GM12801 (cell line): ENCODE measurements around the gene PLCXD1.

ENCODE experiments used
- TF ChIP-seq, protein P1 (sequence below): IDR thresholded peaks from one replicate; pipeline ENCODE4 v1.5.1; 2011; ENCODE audit warnings: control low read depth; ENCODE audit not compliant: insufficient read length; ENCODE audit errors: extremely low read depth

The PLCXD1 gene

DNA sequence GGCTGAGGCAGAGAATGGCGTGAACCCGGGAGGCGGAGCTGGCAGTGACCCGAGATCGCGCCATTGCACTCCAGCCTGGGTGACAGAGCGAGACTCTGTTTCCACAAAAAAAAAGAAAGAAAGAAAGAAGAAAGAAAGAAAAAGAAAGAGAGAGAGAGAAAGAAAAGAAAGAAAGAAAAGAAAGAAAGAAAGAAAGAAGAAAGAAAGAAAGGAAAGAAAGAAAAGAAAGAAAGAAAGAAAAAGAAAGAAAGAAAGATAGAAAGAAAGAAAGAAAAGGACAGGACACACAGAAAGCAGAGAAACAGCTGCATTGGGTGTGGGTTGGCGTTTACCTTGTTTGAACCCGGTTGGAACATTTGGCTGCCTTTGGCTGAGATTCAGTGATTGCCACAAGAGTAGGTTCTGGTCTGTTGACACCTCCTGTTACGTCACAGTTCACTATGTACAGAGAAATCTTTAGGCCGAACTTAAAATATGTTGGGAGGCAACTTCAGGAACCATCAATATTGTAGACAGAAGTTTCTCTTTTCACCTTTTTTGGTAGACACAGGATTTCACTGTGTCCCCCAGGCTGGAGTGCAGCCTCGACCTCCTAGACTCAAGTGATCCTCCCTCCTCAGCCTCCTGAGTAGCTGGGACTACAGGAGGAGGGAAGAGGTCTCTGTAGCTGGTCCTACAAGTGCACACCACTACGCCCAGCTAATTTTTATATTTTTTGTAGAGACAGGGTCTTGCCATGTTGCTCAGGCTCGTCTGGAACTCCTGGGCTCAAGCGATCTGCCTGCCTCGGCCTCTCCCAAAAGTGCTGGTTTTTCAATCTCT is 16.3 kb upstream of the PLCXD1 start:
- TF ChIP-seq, protein P1, sequence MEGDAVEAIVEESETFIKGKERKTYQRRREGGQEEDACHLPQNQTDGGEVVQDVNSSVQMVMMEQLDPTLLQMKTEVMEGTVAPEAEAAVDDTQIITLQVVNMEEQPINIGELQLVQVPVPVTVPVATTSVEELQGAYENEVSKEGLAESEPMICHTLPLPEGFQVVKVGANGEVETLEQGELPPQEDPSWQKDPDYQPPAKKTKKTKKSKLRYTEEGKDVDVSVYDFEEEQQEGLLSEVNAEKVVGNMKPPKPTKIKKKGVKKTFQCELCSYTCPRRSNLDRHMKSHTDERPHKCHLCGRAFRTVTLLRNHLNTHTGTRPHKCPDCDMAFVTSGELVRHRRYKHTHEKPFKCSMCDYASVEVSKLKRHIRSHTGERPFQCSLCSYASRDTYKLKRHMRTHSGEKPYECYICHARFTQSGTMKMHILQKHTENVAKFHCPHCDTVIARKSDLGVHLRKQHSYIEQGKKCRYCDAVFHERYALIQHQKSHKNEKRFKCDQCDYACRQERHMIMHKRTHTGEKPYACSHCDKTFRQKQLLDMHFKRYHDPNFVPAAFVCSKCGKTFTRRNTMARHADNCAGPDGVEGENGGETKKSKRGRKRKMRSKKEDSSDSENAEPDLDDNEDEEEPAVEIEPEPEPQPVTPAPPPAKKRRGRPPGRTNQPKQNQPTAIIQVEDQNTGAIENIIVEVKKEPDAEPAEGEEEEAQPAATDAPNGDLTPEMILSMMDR, result no peak

DNA sequence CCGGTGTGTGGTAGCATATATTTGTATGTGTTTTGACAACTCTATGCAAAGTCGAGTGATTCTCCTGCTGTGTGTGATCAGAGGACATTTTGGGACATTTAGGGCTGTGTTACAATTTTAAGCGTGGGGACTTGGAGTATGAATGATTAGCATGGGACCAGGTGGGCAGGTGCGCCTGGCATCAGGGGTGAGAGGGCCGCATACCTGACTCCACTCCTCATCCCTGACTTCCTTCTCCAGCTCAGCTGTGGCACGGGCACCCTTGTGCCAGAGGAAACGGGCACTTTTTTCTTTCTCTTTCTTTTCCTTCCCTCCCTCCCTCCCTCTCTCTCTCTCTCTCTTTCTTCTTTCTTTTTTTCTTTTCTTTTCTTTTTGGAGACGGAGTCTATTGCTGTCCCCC is 15.7 kb upstream of the PLCXD1 start:
- TF ChIP-seq, protein P1, result no peak

DNA sequence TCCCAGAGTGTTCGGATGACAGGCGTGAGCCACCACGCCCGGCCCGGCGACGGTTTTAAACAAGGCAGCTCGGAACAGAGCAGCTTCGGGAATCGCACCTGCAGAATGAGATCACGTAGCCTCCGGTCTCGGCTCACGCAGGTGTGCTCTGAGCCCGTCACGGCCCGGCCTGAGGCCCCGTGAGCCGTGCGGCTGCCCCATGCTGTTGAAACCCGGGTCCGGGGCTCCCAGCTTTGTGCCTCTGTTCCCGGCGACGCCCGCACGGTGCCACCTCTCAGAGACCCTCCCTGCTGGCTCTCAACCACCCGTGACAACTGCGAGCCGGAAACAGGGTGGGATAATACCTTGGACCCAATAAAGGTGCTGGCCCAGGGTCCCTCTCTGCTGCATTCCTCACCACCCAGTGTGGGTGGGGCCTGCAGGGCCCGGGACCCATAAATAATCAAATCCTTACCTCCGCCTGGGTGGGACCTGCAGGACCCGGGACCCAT is 13.4 kb upstream of the PLCXD1 start:
- TF ChIP-seq, protein P1, result no peak

DNA sequence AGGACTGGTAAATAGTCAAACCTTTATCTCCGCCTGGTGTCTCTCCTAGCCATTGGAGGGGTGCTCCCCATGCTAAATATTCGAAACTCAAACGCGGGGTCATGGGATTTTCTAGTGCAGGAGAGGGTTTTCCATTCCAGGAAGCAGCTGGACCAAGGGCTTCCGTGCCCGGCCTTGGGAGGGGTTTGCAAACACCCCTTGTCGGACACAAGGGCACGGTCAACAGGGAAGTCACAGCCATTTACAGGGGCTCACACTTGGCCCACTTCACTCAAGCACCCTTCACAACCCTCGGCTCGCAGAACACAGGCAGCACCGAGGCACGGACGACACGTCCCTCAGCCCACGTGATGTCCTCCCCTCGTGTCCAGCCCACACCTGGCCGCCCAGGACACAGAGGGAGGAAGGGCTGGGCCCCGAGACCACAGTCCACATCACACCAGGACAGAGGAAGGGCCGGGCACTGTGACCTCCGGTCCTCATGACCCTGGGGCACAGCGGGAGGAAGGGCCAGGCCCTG is 10.3 kb upstream of the PLCXD1 start:
- TF ChIP-seq, protein P1, result no peak

DNA sequence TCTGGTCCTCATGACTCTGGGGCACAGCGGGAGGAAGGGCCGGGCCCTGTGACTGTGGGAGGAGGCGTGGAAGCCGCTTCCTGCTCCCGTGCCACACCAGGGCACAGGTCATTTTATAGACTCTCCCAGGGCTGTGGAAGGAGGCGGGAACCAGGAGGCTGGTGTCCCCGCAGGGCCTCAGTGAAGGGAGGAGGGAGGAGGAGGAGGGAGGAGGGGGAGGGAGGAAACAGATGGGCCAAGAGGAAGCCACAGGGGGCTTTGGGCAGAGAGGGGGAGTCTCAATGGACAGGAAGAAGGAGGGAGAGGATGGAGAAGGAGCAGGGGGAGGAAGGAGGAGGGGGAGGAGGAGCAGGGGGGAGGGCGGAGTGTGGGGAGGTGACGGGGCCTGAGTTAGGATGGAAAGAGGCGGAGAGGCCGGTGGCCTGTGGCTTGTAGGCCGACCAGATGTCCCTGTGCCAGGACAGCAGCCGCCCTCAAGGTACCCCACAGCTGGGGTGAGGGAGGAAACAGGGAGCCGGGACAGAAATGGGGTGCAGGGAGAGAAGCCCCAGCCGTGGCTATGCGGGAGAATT is 6.2 kb upstream of the PLCXD1 start:
- TF ChIP-seq, protein P1, result no peak

DNA sequence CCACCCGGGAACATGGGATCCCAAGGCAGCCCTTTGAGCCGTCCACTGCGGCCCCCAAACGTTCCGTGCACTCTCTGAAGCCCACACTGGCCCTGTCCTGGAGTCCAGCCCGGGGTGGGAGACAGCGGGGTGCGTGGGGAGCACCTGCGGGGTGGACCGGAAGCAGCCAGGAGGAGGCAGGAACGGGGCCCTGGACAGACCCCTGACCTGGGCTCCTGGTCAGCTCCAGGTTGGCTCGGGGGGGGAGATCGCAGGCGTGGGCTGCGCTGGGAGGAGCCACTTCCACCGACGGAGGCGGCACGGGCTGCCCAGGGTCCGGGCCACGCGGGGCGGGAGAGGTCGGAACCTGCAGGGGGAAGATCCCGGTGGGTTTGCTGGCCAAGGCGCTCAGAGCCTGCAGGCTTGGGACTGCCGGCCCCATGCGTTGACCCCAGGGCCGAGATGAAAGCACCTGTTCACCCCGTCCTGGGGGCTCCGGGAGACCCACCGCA is 5.7 kb upstream of the PLCXD1 start:
- TF ChIP-seq, protein P1, result no peak

DNA sequence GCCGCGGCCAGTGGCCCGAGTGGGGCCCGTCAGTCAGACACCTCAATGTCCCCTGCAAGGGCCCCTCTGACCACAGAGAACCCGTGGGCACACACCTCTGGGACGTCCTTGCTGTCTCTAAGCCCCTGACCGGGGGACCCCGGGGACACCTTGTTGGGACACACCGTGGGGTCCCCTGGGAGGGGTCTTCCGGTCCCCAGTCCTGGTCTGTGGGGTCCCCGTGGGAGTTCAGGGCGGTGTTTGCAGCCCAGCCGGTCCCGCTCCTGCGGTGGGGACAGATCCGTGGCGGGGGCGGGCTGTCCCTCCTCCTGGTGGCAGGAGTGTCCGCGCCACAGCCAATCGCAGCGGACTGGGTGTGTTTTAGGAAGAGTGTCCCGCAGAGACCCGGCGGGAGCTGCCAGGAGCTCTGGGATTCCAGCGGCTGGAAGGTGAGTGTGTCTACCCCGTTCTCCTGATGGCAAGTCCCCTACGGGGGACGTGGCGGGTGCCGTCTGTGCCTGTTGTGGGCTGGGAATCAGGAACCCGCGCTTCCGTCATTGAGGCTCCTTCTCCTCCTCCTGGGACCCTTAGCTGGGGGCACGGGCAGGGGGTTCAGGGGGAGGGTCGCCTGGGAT is 5.1 kb upstream of the PLCXD1 start:
- TF ChIP-seq, protein P1, result no peak
